Activated T-helper 17 cell treated with anti-CD3 and anti-CD28 coated beads, Interleukin-2, amount 50 U/mL, for 72 hours (primary cell): ENCODE results near the gene PLXNC1. TPM values are rescaled to one million over a fixed set of nuclear protein-coding genes. Genes with fewer than 3 reads are reported as not detected.

Experiments used
- ATAC-seq: fragments of 150-1000 bp; cut with Tn5 transposase; replicated peaks from 2 replicates; pipeline ENCODE4 v1.10.0; 2021; ENCODE audit warnings: mild to moderate bottlenecking, moderate library complexity
- H3K27ac Mint-ChIP-seq: one replicate; pipeline ENCODE4 v1.8.0; 2022; ENCODE audit warnings: mixed read lengths
- H3K27me3 Mint-ChIP-seq: one replicate; pipeline ENCODE4 v1.8.0; 2022; ENCODE audit warnings: mixed read lengths
- H3K36me3 Mint-ChIP-seq: one replicate; pipeline ENCODE4 v1.8.0; 2022; ENCODE audit warnings: low read depth, mild to moderate bottlenecking, mixed read lengths
- H3K4me1 Mint-ChIP-seq: one replicate; pipeline ENCODE4 v1.8.0; 2022; ENCODE audit warnings: mixed read lengths
- H3K4me3 Mint-ChIP-seq: one replicate; pipeline ENCODE4 v1.8.0; 2022; ENCODE audit warnings: mild to moderate bottlenecking, mixed read lengths
- H3K9me3 Mint-ChIP-seq: one replicate; pipeline ENCODE4 v1.8.0; 2022; ENCODE audit warnings: mixed read lengths
- total RNA-seq, 2 donors: library from RNA; stranded (reverse); gene quantifications; one replicate each; pipeline ENCODE4 v1.2.3, GENCODE V29; 2022

PLXNC1 gene
- total RNA-seq, 2 donors from 2014 or later, result 4.9 to 7.5 TPM

GRCh38 chr12:94191023-94191422 is 42.6 kb downstream of the PLXNC1 start:
- no peaks in the 10 kb centered on the region for H3K27me3 Mint-ChIP-seq
- ATAC-seq, result peak; percentile 72
- peaks cover 16% of the 10 kb centered on the region for H3K36me3 Mint-ChIP-seq
- peaks cover 5% of the 10 kb centered on the region for H3K9me3 Mint-ChIP-seq
- H3K27ac Mint-ChIP-seq, result no peak overlapping the region
- peaks cover 6% of the 10 kb centered on the region for H3K4me1 Mint-ChIP-seq
- no peak overlapping the region for H3K4me3 Mint-ChIP-seq

- peaks cover 16% of the 10 kb centered on the region for H3K36me3 Mint-ChIP-seq
- ATAC-seq, result no peak
- no peak overlapping the region for H3K4me3 Mint-ChIP-seq
- peaks cover 5% of the 10 kb centered on the region for H3K9me3 Mint-ChIP-seq
- peaks cover 6% of the 10 kb centered on the region for H3K4me1 Mint-ChIP-seq
- no peak overlapping the region for H3K27ac Mint-ChIP-seq
- no peaks in the 10 kb centered on the region for H3K27me3 Mint-ChIP-seq
These were observed 43.4 kb downstream of the PLXNC1 start for GRCh38 chr12:94191811-94192210.

- peaks cover 5% of the 10 kb centered on the region for H3K9me3 Mint-ChIP-seq
- H3K4me1 Mint-ChIP-seq, result peaks cover 6% of the 10 kb centered on the region
- peaks cover 16% of the 10 kb centered on the region for H3K36me3 Mint-ChIP-seq
- no peak overlapping the region for H3K4me3 Mint-ChIP-seq
- no peak for ATAC-seq
- H3K27ac Mint-ChIP-seq, result no peak overlapping the region
- H3K27me3 Mint-ChIP-seq, result no peaks in the 10 kb centered on the region
These were observed 44.1 kb downstream of the PLXNC1 start for GRCh38 chr12:94192506-94192905.

- H3K36me3 Mint-ChIP-seq, result peaks cover 16% of the 10 kb centered on the region
- H3K9me3 Mint-ChIP-seq, result peaks cover 5% of the 10 kb centered on the region
- no peak overlapping the region for H3K27ac Mint-ChIP-seq
- H3K27me3 Mint-ChIP-seq, result no peaks in the 10 kb centered on the region
- no peak for ATAC-seq
- peaks cover 6% of the 10 kb centered on the region for H3K4me1 Mint-ChIP-seq
- H3K4me3 Mint-ChIP-seq, result no peak overlapping the region
These were observed 44.8 kb downstream of the PLXNC1 start for GRCh38 chr12:94193168-94193567.

- H3K4me3 Mint-ChIP-seq, result no peak overlapping the region
- H3K36me3 Mint-ChIP-seq, result peaks cover 16% of the 10 kb centered on the region
- no peak overlapping the region for H3K27ac Mint-ChIP-seq
- peaks cover 10% of the 10 kb centered on the region for H3K4me1 Mint-ChIP-seq
- H3K27me3 Mint-ChIP-seq, result no peaks in the 10 kb centered on the region
- H3K9me3 Mint-ChIP-seq, result peaks cover 4% of the 10 kb centered on the region
- ATAC-seq, result no peak
These were observed 47.1 kb downstream of the PLXNC1 start for GRCh38 chr12:94195483-94195882.

- Mint-ChIP-seq H3K27ac (no peak overlapping the region), H3K27me3 (no peaks in the 10 kb centered on the region), H3K4me3 (no peak overlapping the region), H3K36me3 (peaks cover 8% of the 10 kb centered on the region), H3K4me1 (peaks cover 15% of the 10 kb centered on the region), H3K9me3 (peaks cover 4% of the 10 kb centered on the region)
- no peak for ATAC-seq
These were observed 50.1 kb downstream of the PLXNC1 start for GRCh38 chr12:94198469-94198868.

GRCh38 chr12:94198872-94199271 is 50.5 kb downstream of the PLXNC1 start:
- Mint-ChIP-seq H3K4me1 (peaks cover 15% of the 10 kb centered on the region), H3K9me3 (peaks cover 4% of the 10 kb centered on the region), H3K27ac (no peak overlapping the region), H3K27me3 (no peaks in the 10 kb centered on the region), H3K4me3 (no peak overlapping the region), H3K36me3 (peaks cover 4% of the 10 kb centered on the region)
- no peak for ATAC-seq

- no peak for ATAC-seq
- peaks cover 23% of the 10 kb centered on the region for H3K4me1 Mint-ChIP-seq
- peaks cover 4% of the 10 kb centered on the region for H3K9me3 Mint-ChIP-seq
- no peaks in the 10 kb centered on the region for H3K36me3 Mint-ChIP-seq
- no peak overlapping the region for H3K27ac Mint-ChIP-seq
- H3K4me3 Mint-ChIP-seq, result no peak overlapping the region
- no peaks in the 10 kb centered on the region for H3K27me3 Mint-ChIP-seq
These were observed 51.7 kb downstream of the PLXNC1 start for GRCh38 chr12:94200069-94200468.

GRCh38 chr12:94200695-94201094 is 52.3 kb downstream of the PLXNC1 start:
- no peak for ATAC-seq
- Mint-ChIP-seq H3K36me3 (no peaks in the 10 kb centered on the region), H3K4me3 (no peak overlapping the region), H3K9me3 (peaks cover 4% of the 10 kb centered on the region), H3K27me3 (no peaks in the 10 kb centered on the region), H3K27ac (no peak overlapping the region), H3K4me1 (peaks cover 26% of the 10 kb centered on the region)

GRCh38 chr12:94202245-94203180 is 54.1 kb downstream of the PLXNC1 start:
- peaks cover 42% of the 10 kb centered on the region for H3K4me1 Mint-ChIP-seq
- peaks cover 4% of the 10 kb centered on the region for H3K9me3 Mint-ChIP-seq

GRCh38 chr12:94203181-94203546 is 54.8 kb downstream of the PLXNC1 start:
- ATAC-seq, result no peak
- no peaks in the 10 kb centered on the region for H3K27me3 Mint-ChIP-seq
- peaks cover 4% of the 10 kb centered on the region for H3K9me3 Mint-ChIP-seq
- peaks cover 47% of the 10 kb centered on the region for H3K4me1 Mint-ChIP-seq
- peak overlapping the region; percentile 16 for H3K4me3 Mint-ChIP-seq
- no peaks in the 10 kb centered on the region for H3K36me3 Mint-ChIP-seq
- H3K27ac Mint-ChIP-seq, result peak overlapping the region; percentile 18

More at GRCh38 chr12:94202245-94203180, 54.1 kb downstream of the PLXNC1 start:
- no peaks in the 10 kb centered on the region for H3K36me3 Mint-ChIP-seq
- peak; percentile 44 for ATAC-seq
- H3K27me3 Mint-ChIP-seq, result no peaks in the 10 kb centered on the region
- peak overlapping the region; percentile 16 for H3K4me3 Mint-ChIP-seq
- peak overlapping the region; percentile 18 for H3K27ac Mint-ChIP-seq

- peak overlapping the region; percentile 54 for H3K4me3 Mint-ChIP-seq
- ATAC-seq, result no peak
- peaks cover 50% of the 10 kb centered on the region for H3K4me1 Mint-ChIP-seq
- no peak overlapping the region for H3K27ac Mint-ChIP-seq
- H3K9me3 Mint-ChIP-seq, result peaks cover 4% of the 10 kb centered on the region
- H3K27me3 Mint-ChIP-seq, result no peaks in the 10 kb centered on the region
- H3K36me3 Mint-ChIP-seq, result no peaks in the 10 kb centered on the region
These were observed 55.4 kb downstream of the PLXNC1 start for GRCh38 chr12:94203796-94204195.

GRCh38 chr12:94204499-94205247 is 56.3 kb downstream of the PLXNC1 start:
- ATAC-seq, result no peak
- Mint-ChIP-seq H3K27me3 (no peaks in the 10 kb centered on the region), H3K9me3 (peaks cover 4% of the 10 kb centered on the region), H3K27ac (peak overlapping the region; percentile 57), H3K4me1 (peaks cover 56% of the 10 kb centered on the region), H3K36me3 (no peaks in the 10 kb centered on the region), H3K4me3 (peak overlapping the region; percentile 54)

- H3K27ac Mint-ChIP-seq, result peak overlapping the region; percentile 97
- H3K36me3 Mint-ChIP-seq, result no peaks in the 10 kb centered on the region
- H3K9me3 Mint-ChIP-seq, result peaks cover 4% of the 10 kb centered on the region
- ATAC-seq, result no peak
- no peaks in the 10 kb centered on the region for H3K27me3 Mint-ChIP-seq
- H3K4me1 Mint-ChIP-seq, result peaks cover 56% of the 10 kb centered on the region
- H3K4me3 Mint-ChIP-seq, result peak overlapping the region; percentile 80
These were observed 57.4 kb downstream of the PLXNC1 start for GRCh38 chr12:94205822-94206221.

GRCh38 chr12:94206886-94207285 is 58.5 kb downstream of the PLXNC1 start:
- no peak for ATAC-seq
- peaks cover 56% of the 10 kb centered on the region for H3K4me1 Mint-ChIP-seq
- peaks cover 8% of the 10 kb centered on the region for H3K36me3 Mint-ChIP-seq
- peak overlapping the region; percentile 80 for H3K4me3 Mint-ChIP-seq
- peak overlapping the region; percentile 97 for H3K27ac Mint-ChIP-seq
- H3K9me3 Mint-ChIP-seq, result peaks cover 4% of the 10 kb centered on the region
- no peaks in the 10 kb centered on the region for H3K27me3 Mint-ChIP-seq
